HG03045 (cell line): ENCODE measurements around the gene RAET1G.
"Not testable (repeated sequence)": the region's sequence is repeated elsewhere in the genome, so short reads cannot be mapped to it uniquely, and the experiment has no call there.

Experiments
- ATAC-seq: cut with Tn5 transposase; IDR thresholded peaks from one replicate; pipeline ENCODE4 v1.9.1; 2021; ENCODE audit warnings: mild to moderate bottlenecking, moderate library complexity; ENCODE audit not compliant: unreplicated experiment

RAET1G gene

DNA sequence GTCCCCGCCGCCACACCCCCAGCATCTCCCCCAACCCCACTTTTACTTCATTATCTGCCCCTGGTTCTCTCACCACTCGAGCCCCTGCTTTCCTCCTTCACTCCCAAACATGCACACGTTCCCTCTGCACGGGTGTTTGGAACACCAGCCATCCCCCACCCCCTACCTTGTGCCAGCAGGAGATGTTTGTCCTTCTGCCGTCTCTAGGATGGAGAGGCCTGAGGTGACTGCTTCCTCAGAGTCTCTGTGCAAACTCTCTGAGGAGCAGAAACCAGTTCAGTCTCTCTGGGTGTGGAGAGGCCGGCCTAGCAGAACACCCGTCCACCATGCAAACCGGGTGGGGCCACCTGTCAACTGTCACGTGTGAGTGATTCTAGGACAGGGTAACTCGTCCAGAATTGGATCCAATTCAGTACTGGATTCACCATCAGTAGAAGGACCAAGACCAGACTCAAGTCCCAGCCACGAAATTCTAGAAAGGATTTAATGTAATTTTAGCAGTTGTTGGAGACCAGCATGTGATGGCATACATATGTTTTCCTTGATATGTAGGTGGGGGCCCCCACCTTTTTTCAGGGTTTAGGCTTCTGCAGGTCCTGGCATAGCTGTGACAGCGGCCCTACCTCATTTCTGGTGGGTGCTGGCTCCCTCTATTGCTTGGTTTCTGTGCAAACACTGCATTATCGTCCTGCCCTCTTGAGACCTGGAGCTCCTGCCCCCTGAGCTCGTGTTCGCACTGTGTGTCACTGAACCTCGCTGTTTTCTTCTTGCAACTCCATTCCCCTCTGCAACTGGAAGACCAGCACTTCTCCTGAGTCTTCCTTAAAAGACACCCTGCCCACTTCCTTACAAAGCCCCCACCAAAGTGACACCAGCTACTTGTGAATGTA, 24.8 kb downstream of the RAET1G start, which contains the start of gene RAET1E:
RAET1E (minus strand) TSS at position 259 of the 890 bp plus-strand sequence. CDS start 7,212 bp downstream, outside the sequence.
- no peak for ATAC-seq

DNA sequence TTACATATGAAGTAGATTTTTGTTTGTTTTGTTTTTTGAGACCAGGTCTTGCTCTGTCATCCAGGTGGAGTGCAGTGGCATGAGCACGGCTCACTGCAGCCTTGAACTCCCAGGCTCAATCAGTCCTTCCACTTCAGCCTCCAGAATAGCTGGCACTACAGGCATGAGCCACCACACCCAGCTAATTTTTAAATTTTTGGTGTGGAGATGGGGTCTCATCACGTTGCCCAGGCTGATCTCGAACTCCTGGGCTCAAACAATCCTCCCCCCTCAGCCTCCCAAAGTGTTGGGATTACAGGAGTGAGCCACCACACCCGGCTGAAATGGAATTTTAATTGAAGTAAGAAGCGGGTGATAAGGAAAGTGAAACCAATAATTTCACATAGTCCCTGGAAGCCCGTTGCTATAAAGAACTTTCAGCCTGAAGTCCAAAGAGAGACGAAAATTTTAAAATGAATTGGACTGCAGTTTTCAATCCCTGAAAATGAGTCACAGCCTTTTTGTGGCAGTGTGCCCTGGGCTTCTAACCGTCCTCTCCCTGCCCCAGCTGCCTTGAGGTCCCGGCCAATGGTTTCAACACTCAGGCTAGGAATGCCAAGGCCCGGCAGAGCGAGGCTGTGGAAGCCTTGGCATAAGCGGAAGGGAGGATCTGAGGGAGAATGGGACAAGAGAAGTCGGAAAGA, 25.8 kb downstream of the RAET1G start:
- ATAC-seq, result no peak

- no peak for ATAC-seq
Observed at GRCh38 chr6:149896491-149896890, 26.4 kb downstream of the RAET1G start.

DNA sequence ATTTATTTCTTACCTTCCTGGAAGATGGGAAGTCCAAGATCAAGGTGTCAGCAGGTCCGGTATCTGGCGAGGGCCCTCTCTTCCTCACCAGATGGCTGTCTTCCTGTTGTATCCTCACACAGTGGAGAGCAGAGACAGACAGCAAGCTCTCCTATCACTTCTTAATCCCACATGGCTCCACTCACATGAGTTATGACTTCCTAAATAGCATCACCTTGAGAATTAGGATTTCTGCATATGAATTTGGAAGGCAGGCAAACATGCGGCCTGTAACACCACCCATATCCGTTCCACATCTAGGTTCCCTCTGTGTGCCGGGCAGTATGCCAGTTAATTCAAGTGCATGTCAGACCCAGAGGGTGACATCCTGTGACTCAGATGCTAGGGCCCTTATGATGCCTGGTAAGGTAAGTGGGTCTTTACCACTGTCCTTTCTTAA, 27.1 kb downstream of the RAET1G start:
- ATAC-seq, result no peak

GRCh38 chr6:149895048-149895590, 27.8 kb downstream of the RAET1G start:
- ATAC-seq, result no peak

DNA sequence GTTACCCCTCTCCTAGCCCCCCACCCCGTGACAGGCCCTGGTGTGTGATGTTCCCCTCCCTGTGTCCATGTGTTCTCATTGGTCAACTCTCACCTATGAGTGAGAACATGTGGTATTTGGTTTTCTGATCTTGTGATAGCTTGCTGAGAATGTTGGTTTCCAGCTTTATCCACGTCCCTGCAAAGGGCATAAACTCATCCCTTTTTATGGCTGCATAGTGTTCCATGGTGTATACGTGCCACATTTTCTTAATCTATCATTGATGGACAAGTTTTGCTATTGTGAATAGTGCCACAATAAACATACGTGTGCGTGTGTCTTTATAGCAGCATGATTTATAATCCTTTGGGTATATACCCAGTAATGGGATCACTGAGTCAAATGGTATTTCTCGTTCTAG, 31.1 kb downstream of the RAET1G start:
- not testable (repeated sequence) for ATAC-seq

DNA sequence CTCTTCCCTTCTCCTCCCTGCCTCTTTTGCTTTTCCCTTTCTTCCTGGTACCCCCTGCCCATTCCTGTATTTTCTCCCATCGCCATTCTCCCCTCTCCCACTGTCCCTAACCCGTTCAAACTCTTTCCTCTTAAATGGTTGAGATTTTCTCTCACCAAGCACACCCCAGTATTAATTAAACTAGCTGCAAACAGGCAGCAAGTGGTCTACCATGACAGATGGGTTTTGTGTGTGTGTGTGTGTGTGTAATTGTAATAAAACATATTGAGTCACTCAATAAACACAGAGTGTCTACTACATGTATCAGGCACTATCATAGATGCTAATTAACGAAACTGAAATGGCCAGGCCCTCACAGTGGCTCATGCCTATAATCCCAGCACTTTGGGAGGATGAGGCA, 31.7 kb downstream of the RAET1G start:
- ATAC-seq, result no peak

DNA sequence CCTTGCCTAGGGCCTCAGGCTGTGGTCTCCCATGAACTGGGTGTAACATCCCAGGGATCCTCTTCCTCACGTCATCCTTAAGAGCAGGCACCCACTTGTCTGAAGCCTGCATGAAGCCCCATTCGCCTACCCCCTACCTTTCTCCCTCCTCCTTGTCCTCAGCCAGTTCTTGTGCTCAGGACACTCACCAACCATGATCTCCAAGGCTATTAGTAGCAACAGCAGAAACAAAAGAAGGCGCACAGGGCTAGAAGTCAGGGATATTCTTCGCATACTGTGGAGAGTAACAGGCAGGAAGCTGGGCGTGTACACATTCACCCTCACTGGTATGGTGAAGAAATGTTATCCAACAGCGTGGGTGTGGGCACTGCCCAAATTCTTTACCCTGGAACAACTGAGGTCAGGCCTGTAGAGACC, 32.3 kb downstream of the RAET1G start:
- no peak for ATAC-seq

GRCh38 chr6:149889326-149889725, 33.6 kb downstream of the RAET1G start:
- ATAC-seq, result no peak

GRCh38 chr6:149888659-149889058, 34.3 kb downstream of the RAET1G start:
- no peak for ATAC-seq

DNA sequence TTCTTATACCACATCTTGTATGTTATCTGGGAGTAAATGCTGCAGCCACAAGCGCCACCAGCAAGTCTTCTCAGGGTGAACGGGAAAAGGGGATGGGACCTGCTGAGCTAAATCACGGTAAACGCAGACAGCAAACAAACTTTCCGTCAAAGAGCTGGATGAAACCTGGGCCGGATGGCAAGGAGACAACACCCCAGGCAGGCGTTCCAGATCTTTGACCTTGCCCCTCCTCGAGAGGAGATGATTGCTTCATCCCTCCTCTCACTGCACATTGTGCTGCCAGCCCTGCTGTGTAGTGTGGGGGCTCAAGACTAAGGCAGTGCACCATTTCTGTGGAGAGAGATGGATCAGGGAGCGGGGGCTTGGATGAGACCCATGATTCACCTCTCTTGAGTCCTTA, 34.8 kb downstream of the RAET1G start:
- no peak for ATAC-seq

DNA sequence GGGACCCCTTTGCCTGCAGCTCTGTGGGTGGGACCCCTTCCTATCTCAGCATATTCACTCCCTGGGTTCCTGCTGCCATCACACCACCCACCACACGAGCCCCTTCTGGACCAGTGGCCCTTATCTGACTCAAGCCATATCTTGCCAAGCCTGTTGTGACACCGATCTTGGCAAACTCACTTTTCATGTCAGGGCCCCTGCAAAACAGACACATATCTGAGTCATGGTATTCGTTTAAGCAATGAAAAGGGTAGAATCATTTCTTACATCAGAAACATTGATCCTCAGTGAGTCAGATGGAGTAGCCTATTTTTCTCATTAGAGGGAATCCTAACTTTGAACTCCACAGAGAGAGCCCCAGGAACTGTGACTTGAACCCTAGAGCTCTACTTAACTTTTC, 35.6 kb downstream of the RAET1G start:
- no peak for ATAC-seq

DNA sequence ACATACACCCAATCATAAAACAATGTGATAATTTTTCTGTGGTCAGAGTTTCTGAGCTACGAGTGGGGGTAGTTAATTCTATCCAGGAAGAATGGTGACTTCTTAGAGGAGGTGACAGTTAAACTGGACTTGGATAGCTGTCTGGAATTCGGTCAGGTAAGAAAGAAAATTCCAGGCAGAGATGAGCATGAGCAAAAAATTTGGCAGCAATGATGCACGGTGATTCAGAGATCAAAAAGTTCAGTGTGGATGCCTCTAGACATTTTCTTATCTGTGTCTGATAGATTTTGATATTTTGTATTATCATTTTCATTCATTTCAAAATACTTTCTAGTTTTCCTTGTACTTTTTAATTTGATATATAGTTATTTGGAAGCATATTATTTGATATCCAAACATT, 37.0 kb downstream of the RAET1G start:
- no peak for ATAC-seq

DNA sequence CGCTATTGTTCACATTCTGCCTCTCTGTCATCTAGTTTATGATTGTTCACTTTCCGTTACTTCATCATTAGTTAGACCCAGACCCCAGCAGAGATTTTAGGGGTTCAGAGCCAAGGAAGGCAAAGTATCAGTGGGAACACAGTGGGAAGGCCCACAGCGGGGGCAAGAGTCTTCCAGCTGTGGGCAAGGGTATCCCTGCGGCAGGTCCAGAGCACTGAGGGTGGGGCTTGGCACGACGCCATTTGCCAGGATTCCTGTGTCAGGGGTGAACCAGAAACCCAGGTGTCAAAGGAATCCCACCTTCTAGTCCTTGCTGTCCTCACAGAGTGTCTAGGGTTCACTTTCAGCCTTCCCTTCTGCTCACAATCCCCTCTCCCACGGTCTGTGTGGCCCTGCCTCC, 38.3 kb downstream of the RAET1G start:
- no peak for ATAC-seq

GRCh38 chr6:149884215-149884614, 38.7 kb downstream of the RAET1G start:
- no peak for ATAC-seq

GRCh38 chr6:149881860-149882259, 41.1 kb downstream of the RAET1G start:
- ATAC-seq, result no peak

GRCh38 chr6:149881066-149881766, 41.7 kb downstream of the RAET1G start:
- no peak for ATAC-seq

GRCh38 chr6:149877659-149878058, 45.3 kb downstream of the RAET1G start:
- no peak for ATAC-seq

GRCh38 chr6:149876241-149876933, 46.5 kb downstream of the RAET1G start:
- ATAC-seq, result no peak

DNA sequence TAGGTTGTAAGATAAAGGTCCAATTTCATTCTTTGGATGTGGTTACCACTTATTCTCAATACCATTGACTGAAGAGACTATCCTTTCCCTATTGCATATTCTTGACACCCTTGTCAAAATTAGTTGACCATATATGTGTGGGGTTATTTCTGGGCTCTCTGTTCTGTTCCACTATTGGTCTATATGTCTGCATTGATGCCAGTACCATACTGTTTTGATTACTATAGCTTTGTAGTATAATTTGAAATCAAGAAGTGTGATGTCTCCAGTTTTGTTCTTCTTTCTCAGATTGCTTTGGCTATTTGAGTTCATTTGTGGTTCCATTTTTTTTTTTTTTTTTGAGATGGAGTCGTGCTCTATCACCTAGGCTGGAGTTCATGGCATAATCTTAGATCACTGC, 50.7 kb downstream of the RAET1G start:
- ATAC-seq, result no peak

DNA sequence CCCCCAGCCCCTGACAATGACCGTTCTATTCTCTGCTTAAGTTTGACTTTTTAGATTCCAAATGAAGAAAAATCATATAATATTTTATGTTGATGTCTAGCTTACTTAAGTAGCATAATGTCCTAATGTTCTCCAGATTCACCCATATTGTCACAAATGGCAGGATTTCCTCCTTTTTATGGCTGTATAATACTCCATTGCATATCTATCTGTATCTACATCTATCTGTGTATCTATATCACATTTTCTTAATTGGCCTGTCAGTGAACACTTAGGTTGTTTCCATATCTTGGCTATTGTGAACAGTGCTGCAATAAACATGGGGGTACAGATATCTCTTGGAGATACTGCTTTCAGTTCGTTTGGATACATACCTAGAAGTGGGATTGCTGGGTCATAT, 51.7 kb downstream of the RAET1G start:
- ATAC-seq, result no peak
